H1 (cell line): ENCODE data around the gene ANAPC13. TPM values are rescaled to one million over a fixed set of nuclear protein-coding genes. Genes with fewer than 3 reads are reported as not detected.

Source experiments
- CTCF ChIA-PET: fragments of 300-600 bp; sonication (Branson Sonifier 250); formaldehyde crosslinking; loops from one replicate; lab custom pipeline; 2021; ENCODE audit not compliant: partially characterized antibody; lab: Charles Lee
- POLR2A ChIA-PET: fragments of 300-600 bp; sonication (Branson Sonifier 250); formaldehyde crosslinking; loops from one replicate; lab custom pipeline; 2021; ENCODE audit warnings: inconsistent platforms; ENCODE audit not compliant: partially characterized antibody; lab: Charles Lee
- DNase-seq, 2 experiments: peaks; one replicate each; pipeline versions ENCODE4 v3.0.0 to v3.0.0-alpha.2; 2010 to 2022; ENCODE audit warnings: low spot score in 2 of 2, low read depth in 1 of 2, mixed read lengths in 1 of 2
- FAIRE-seq: peaks from 2 replicates; lab custom pipeline; 2011; peaks lifted over from hg19 to GRCh38; lab: Jason Lieb, UNC
- H2AFZ ChIP-seq: 2 replicates; pipeline ENCODE4 v1.8.1; 2012; ENCODE audit warnings: low read length, inconsistent platforms
- H2AK5ac ChIP-seq: 2 replicates; pipeline ENCODE4 v1.6.1; 2013; ENCODE audit warnings: low read depth, low read length
- H2BK120ac ChIP-seq: replicated peaks from 2 replicates; pipeline ENCODE3; 2013; ENCODE audit warnings: low read depth, low read length, inconsistent platforms
- H2BK12ac ChIP-seq: 2 replicates; pipeline ENCODE4 v1.6.1; 2013; ENCODE audit warnings: low read depth, low read length
- H2BK15ac ChIP-seq: 2 replicates; pipeline ENCODE4 v1.6.1; 2013; ENCODE audit warnings: low read length
- H2BK20ac ChIP-seq: 2 replicates; pipeline ENCODE4 v1.6.1; 2013; ENCODE audit warnings: low read length
- H2BK5ac ChIP-seq: 2 replicates; pipeline ENCODE4 v1.6.1; 2013; ENCODE audit warnings: low read depth, low read length
- H3K14ac ChIP-seq: 2 replicates; pipeline ENCODE4 v1.6.1; 2013; ENCODE audit warnings: inconsistent platforms; ENCODE audit not compliant: insufficient read length
- H3K18ac ChIP-seq: 2 replicates; pipeline ENCODE4 v1.6.1; 2013; ENCODE audit warnings: low read length; ENCODE audit errors: extremely low read depth
- H3K23ac ChIP-seq: 2 replicates; pipeline ENCODE4 v1.6.1; 2013; ENCODE audit warnings: inconsistent platforms; ENCODE audit not compliant: insufficient read length
- H3K23me2 ChIP-seq: 2 replicates; pipeline ENCODE4 v1.6.1; 2013; ENCODE audit warnings: low read depth, low read length
- H3K27ac ChIP-seq: 2 replicates; pipeline ENCODE4 v1.6.1; 2011; ENCODE audit warnings: low read depth, low read length, inconsistent platforms
- H3K27me3 ChIP-seq, 4 experiments: replicated peaks in 1 of 4; 1 replicate in 1 of 4; 2 replicates in 3 of 4; pipeline versions ENCODE4 v1.6.1 to v1.8.1; 2011 to 2013; ENCODE audit warnings: low read length in 3 of 4, mild to moderate bottlenecking in 3 of 4, inconsistent platforms in 2 of 4, mixed read lengths in 2 of 4, moderate library complexity in 1 of 4; ENCODE audit not compliant: control insufficient read depth in 3 of 4, insufficient read depth in 3 of 4; ENCODE audit errors: extremely low read depth in 1 of 4
- H3K36me3 ChIP-seq, 4 experiments: 2 replicates each; pipeline versions ENCODE4 v1.6.1 to v1.8.1; 2011 to 2013; ENCODE audit warnings: mild to moderate bottlenecking in 4 of 4, low read length in 3 of 4, moderate library complexity in 2 of 4, control low read depth in 1 of 4, inconsistent platforms in 1 of 4; ENCODE audit not compliant: insufficient read depth in 4 of 4, control insufficient read depth in 2 of 4
- H3K4ac ChIP-seq: replicated peaks from 2 replicates; pipeline ENCODE3; 2013; ENCODE audit warnings: low read length, low read depth, mixed read lengths, inconsistent platforms; ENCODE audit not compliant: insufficient read length
- H3K4me1 ChIP-seq, 4 experiments: replicated peaks in 1 of 4; 1 replicate in 1 of 4; 2 replicates in 3 of 4; pipeline versions ENCODE4 v1.6.1 to v1.8.1; 2011 to 2013; ENCODE audit warnings: low read length in 3 of 4, inconsistent platforms in 2 of 4, mixed read lengths in 1 of 4; ENCODE audit not compliant: insufficient read depth in 4 of 4, control insufficient read depth in 3 of 4
- H3K4me2 ChIP-seq, 2 experiments: 2 replicates each; pipeline versions ENCODE4 v1.6.1 to v1.8.1; 2011 to 2013; ENCODE audit warnings: low read depth in 2 of 2, low read length in 2 of 2, control low read depth in 1 of 2, inconsistent platforms in 1 of 2, mild to moderate bottlenecking in 1 of 2; ENCODE audit not compliant: insufficient read depth in 1 of 2
- H3K4me3 ChIP-seq, 4 experiments: fragments of 200-600, 300-600 bp in 1 of 4; sonication (generic), shearing (Covaris generic), sonication (Bioruptor Twin) in 1 of 4; 2 replicates each; pipeline versions ENCODE4 v1.5.1 to v1.8.1; 2011 to 2016; ENCODE audit warnings: low read length in 4 of 4, low read depth in 3 of 4, control low read depth in 2 of 4, inconsistent platforms in 2 of 4, mild to moderate bottlenecking in 2 of 4, mixed read lengths in 1 of 4, moderate library complexity in 1 of 4; ENCODE audit not compliant: insufficient read depth in 2 of 4; ENCODE audit errors: extremely low read depth in 1 of 4
- H3K56ac ChIP-seq: replicated peaks from 2 replicates; pipeline ENCODE3; 2013; ENCODE audit warnings: low read depth, mild to moderate bottlenecking, mixed read lengths, low read length, inconsistent platforms; ENCODE audit not compliant: insufficient read length
- H3K79me1 ChIP-seq: 2 replicates; pipeline ENCODE4 v1.6.1; 2013; ENCODE audit warnings: low read depth, low read length, control low read depth
- H3K79me2 ChIP-seq, 2 experiments: 2 replicates each; pipeline versions ENCODE4 v1.6.1 to v1.8.1; 2012 to 2013; ENCODE audit warnings: low read length in 2 of 2, mild to moderate bottlenecking in 2 of 2, inconsistent platforms in 1 of 2; ENCODE audit not compliant: insufficient read depth in 2 of 2, control insufficient read depth in 1 of 2
- H3K9ac ChIP-seq, 4 experiments: replicated peaks in 1 of 4; 1 replicate in 1 of 4; 2 replicates in 3 of 4; pipeline versions ENCODE4 v1.6.1 to v1.8.1; 2011 to 2013; ENCODE audit warnings: low read depth in 3 of 4, low read length in 3 of 4, control low read depth in 2 of 4, mild to moderate bottlenecking in 2 of 4, moderate library complexity in 2 of 4, inconsistent platforms in 1 of 4; ENCODE audit errors: extremely low read depth in 1 of 4
- H3K9me3 ChIP-seq, 2 experiments: 2 replicates each; pipeline versions ENCODE4 v1.6.1 to v1.8.1; 2012 to 2013; ENCODE audit warnings: mild to moderate bottlenecking in 2 of 2, moderate library complexity in 2 of 2, control low read depth in 1 of 2, inconsistent platforms in 1 of 2, low read depth in 1 of 2, low read length in 1 of 2, mixed read lengths in 1 of 2; ENCODE audit not compliant: insufficient read depth in 2 of 2
- H4K20me1 ChIP-seq, 2 experiments: replicated peaks in 1 of 2; 2 replicates each; pipeline versions ENCODE3 to v1.8.1; 2011 to 2013; ENCODE audit warnings: inconsistent platforms in 2 of 2, low read length in 2 of 2, mild to moderate bottlenecking in 1 of 2; ENCODE audit not compliant: insufficient read depth in 2 of 2, control insufficient read depth in 1 of 2
- H4K5ac ChIP-seq: 2 replicates; pipeline ENCODE4 v1.6.1; 2013; ENCODE audit warnings: low read length, low read depth, mixed read lengths, inconsistent platforms; ENCODE audit not compliant: insufficient read length
- H4K8ac ChIP-seq: 2 replicates; pipeline ENCODE4 v1.8.0; 2013; ENCODE audit warnings: mild to moderate bottlenecking, moderate library complexity, low read length, inconsistent platforms; ENCODE audit not compliant: insufficient read depth; ENCODE audit errors: extremely low read depth
- H4K91ac ChIP-seq: replicated peaks from 2 replicates; pipeline ENCODE3; 2013; ENCODE audit warnings: low read length, mixed read lengths, inconsistent platforms; ENCODE audit not compliant: insufficient read length
- BCL11A ChIP-seq, 2 experiments: IDR thresholded peaks; one replicate each; pipeline ENCODE4 v1.6.1; 2011; ENCODE audit warnings: low read depth in 2 of 2, low read length in 2 of 2, mild to moderate bottlenecking in 2 of 2
- RXRA ChIP-seq: IDR thresholded peaks from 2 replicates; pipeline ENCODE4 v1.6.1; 2011; ENCODE audit warnings: low read depth, mild to moderate bottlenecking, low read length, moderate library complexity; ENCODE audit not compliant: insufficient read depth
- SIN3A ChIP-seq, 2 experiments: IDR thresholded peaks in 1 of 2; conservative IDR thresholded peaks in 1 of 2; 2 replicates each; pipeline ENCODE4 v1.6.1; 2011 to 2012; ENCODE audit warnings: low read length in 2 of 2, improper control_type of control experiment in 1 of 2, low read depth in 1 of 2, mild to moderate bottlenecking in 1 of 2
- SP4 ChIP-seq: IDR thresholded peaks from 2 replicates; pipeline ENCODE4 v1.6.1; 2012; ENCODE audit warnings: low read length, inconsistent platforms
- SRF ChIP-seq: IDR thresholded peaks from 2 replicates; pipeline ENCODE4 v1.6.1; 2011; ENCODE audit warnings: mild to moderate bottlenecking, low read depth, low read length, moderate library complexity
- TAF1 ChIP-seq: IDR thresholded peaks from 2 replicates; pipeline ENCODE4 v1.6.1; 2011; ENCODE audit warnings: mild to moderate bottlenecking, low read depth, low read length
- TAF7 ChIP-seq: optimal IDR thresholded peaks from 2 replicates; pipeline ENCODE3; 2011; ENCODE audit warnings: low read depth, mild to moderate bottlenecking, inconsistent platforms, low read length, moderate library complexity, borderline replicate concordance
- TCF12 ChIP-seq: IDR thresholded peaks from 2 replicates; pipeline ENCODE4 v1.6.1; 2011; ENCODE audit warnings: low read depth, mild to moderate bottlenecking, low read length
- WGBS, 2 experiments: shearing (Covaris generic) in 1 of 2; methylation state at CpG; one replicate each; pipeline versions ENCODE4 v1.1.6 to v1.1.7; 2013 to 2015; ENCODE audit warnings: low lambda C conversion rate in 2 of 2, mixed read lengths in 2 of 2, inconsistent platforms in 1 of 2, low coverage in 1 of 2, missing lambda C conversion rate in 1 of 2; ENCODE audit not compliant: insufficient replicate concordance in 2 of 2, insufficient coverage in 1 of 2, insufficient read length in 1 of 2; ENCODE audit errors: extremely low coverage in 1 of 2, missing lambda C conversion rate in 1 of 2; 5-methylcytosine and 5-hydroxymethylcytosine counted together
- polyA plus RNA-seq, 7 experiments: library from polyadenylated mRNA; depleted of rRNA in 3 of 7; stranded (reverse) in 5 of 7; unstranded in 2 of 7; fragments of >200 nt in 5 of 7; fragments of 200-250 nt in 2 of 7; gene quantifications; 1 replicate in 5 of 7; 2 replicates in 1 of 7; 4 replicates in 1 of 7; pipeline versions ENCODE4 v1.2.1 to v1.2.3, GENCODE V29; 2011 to 2013; ENCODE audit warnings: missing spikeins in 2 of 7, mixed read lengths in 2 of 7
- total RNA-seq: library from RNA; stranded (reverse); fragmentation: NEBNext Ultra II Directional; extraction: Animal tissue kit (Norgen Biotek cat#: 25700); gene quantifications from 2 replicates; pipeline ENCODE4 v1.2.1, GENCODE V29; 2021
- TF ChIP-seq, protein P1 (sequence below), 3 experiments: IDR thresholded peaks; 1 replicate in 2 of 3; 2 replicates in 1 of 3; pipeline versions ENCODE4 v1.5.1 to v1.6.1; 2011; ENCODE audit warnings: low read length in 3 of 3, mild to moderate bottlenecking in 3 of 3, inconsistent platforms in 2 of 3, low read depth in 1 of 3, moderate library complexity in 1 of 3; ENCODE audit not compliant: insufficient read depth in 1 of 3; ENCODE audit errors: control extremely low read depth in 1 of 3

Gene ANAPC13
- total and polyA plus RNA-seq, 2 of the 8 experiments (the other 6 are each of a cell fraction or from before 2014, with no cell fraction given), result 33.3 to 34.0 TPM

DNA sequence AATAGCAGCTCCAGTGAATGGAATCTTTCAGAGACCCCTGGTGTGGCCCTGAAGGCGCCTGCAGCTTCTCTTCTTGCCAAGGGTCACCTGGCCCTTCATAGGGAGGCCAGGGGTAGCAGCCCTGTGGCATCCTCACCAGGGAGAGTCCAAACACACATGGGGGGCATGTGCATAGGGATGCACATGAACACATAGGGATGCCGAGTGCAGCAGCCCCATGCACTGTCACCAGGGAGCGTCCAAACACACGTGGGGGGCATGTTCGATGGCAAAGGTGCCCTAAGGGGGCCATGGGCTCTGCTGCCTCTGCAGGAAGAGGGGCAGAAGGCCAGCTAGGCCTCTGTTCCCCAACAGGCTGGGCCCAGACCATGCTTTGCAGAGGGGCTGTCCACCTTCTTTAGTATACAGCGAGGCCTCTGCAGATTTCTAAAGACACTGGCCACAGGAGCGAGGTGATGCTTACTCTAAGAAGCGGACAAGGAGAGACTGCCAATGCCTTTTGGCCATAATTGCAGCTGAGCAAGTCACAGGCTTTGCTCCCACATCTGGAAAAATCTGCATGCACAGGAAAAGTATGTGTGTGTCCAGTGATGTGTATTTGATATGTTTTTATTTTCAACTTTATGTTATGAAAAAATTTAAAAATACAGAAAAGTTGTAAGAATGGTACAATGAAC is 21.0 kb downstream of the ANAPC13 start:
- Histone ChIP-seq H3K18ac (no peak overlapping the region), H3K4ac (no peak overlapping the region), H4K91ac (peak overlapping the region; percentile 16), H2BK15ac (no peak overlapping the region), H3K9ac (peak overlapping the region in 2 of 4 experiments; percentile 11 to 13; a peak in 1 of 7 replicates), H3K4me2 (peak overlapping the region; percentile 63 to 64; a peak in 3 of 4 replicates), H3K23me2 (no peaks in the 10 kb centered on the region), H3K56ac (no peak overlapping the region), H2BK12ac (peak overlapping the region; percentile 54; the same call in 1 of the 2 replicates), H2AK5ac (peak overlapping the region; percentile 29; the same call in 1 of the 2 replicates), H4K20me1 (no peaks in the 10 kb centered on the region), H3K79me1 (no peaks in the 10 kb centered on the region), H3K9me3 (no peaks in the 10 kb centered on the region), H3K27me3 (no peaks in the 10 kb centered on the region), H2AFZ (peak overlapping the region; percentile 9; the same call in 1 of the 2 replicates), H3K14ac (no peak overlapping the region), H4K8ac (peak overlapping the region; percentile 86; the same call in 1 of the 2 replicates), H2BK5ac (no peak overlapping the region; the same call in 1 of the 2 replicates), H4K5ac (no peak overlapping the region), H3K4me3 (peak overlapping the region in 1 of 4 experiments; percentile 39; a peak in 1 of 8 replicates), H3K36me3 (no peaks in the 10 kb centered on the region), H3K4me1 (peaks cover 5 to 16% (median 8%) of the 10 kb centered on the region in 4 experiments), H2BK120ac (no peak overlapping the region), H2BK20ac (no peak overlapping the region), H3K27ac (peak overlapping the region; percentile 71; the same call in 1 of the 2 replicates), H3K79me2 (no peaks in the 10 kb centered on the region; a peak in 1 of 4 replicates), H3K23ac (no peak overlapping the region)
- ChIA-PET POLR2A (interaction anchor here (0.6 to 3.6 kb wide), 15 partner anchors 8 to 132 kb away, joined by 3 to 23 read pairs (median 3); partner anchors contain the start of genes AMOTL2, ANAPC13 and CEP63), CTCF (interaction anchor here (1.0 to 2.4 kb wide), 11 partner anchors 7 to 159 kb away, joined by 3 to 9 read pairs (median 4); no protein-coding TSS in a partner anchor)
- DNase-seq (peak in 1 of 2 experiments; percentile 51), FAIRE-seq (peak; percentile 48)
- 71% methylated on average over 8 of the region's 8 CpGs; no CpG with 5 or more reads in 1 of the 2 experiments for WGBS, 2 experiments
- no peak for TF ChIP-seq SRF
- TF ChIP-seq, protein P1, sequence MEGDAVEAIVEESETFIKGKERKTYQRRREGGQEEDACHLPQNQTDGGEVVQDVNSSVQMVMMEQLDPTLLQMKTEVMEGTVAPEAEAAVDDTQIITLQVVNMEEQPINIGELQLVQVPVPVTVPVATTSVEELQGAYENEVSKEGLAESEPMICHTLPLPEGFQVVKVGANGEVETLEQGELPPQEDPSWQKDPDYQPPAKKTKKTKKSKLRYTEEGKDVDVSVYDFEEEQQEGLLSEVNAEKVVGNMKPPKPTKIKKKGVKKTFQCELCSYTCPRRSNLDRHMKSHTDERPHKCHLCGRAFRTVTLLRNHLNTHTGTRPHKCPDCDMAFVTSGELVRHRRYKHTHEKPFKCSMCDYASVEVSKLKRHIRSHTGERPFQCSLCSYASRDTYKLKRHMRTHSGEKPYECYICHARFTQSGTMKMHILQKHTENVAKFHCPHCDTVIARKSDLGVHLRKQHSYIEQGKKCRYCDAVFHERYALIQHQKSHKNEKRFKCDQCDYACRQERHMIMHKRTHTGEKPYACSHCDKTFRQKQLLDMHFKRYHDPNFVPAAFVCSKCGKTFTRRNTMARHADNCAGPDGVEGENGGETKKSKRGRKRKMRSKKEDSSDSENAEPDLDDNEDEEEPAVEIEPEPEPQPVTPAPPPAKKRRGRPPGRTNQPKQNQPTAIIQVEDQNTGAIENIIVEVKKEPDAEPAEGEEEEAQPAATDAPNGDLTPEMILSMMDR (IDR thresholded peaks at IDR 0.05; ENCODE audit: control extremely low read depth in 1 of 3, insufficient read depth in 1 of 3, low read depth in 1 of 3, low read length in 3 of 3), result peak; percentile 7 to 23 (median 11); a peak in 3 of 4 replicates
- no peak for TF ChIP-seq TAF7
- no peak for TF ChIP-seq BCL11A (IDR thresholded peaks at IDR 0.05; ENCODE audit: low read depth in 2 of 2, low read length in 2 of 2)
- no peak for TF ChIP-seq TAF1
- no peak for TF ChIP-seq RXRA
- no peak for TF ChIP-seq TCF12
- TF ChIP-seq SP4, result no peak
- TF ChIP-seq SIN3A (conservative IDR thresholded peaks at IDR 0.05 in 1 of 2, IDR thresholded peaks at IDR 0.05 in 1 of 2; ENCODE audit: low read depth in 1 of 2, low read length in 2 of 2), result no peak
